Iris pigment epithelial cell (primary cell): ENCODE data around the gene TMEM184B.
A peak's percentile ranks its signal among the peaks of the same experiment; 100 is the strongest.
"Not testable (repeated sequence)": the region's sequence is repeated elsewhere in the genome, so short reads cannot be mapped to it uniquely, and the experiment has no call there.

Source experiments
- DNase-seq: peaks from one replicate; pipeline ENCODE4 v3.0.0-alpha.2; 2011; ENCODE audit warnings: low read depth

Gene TMEM184B

DNA sequence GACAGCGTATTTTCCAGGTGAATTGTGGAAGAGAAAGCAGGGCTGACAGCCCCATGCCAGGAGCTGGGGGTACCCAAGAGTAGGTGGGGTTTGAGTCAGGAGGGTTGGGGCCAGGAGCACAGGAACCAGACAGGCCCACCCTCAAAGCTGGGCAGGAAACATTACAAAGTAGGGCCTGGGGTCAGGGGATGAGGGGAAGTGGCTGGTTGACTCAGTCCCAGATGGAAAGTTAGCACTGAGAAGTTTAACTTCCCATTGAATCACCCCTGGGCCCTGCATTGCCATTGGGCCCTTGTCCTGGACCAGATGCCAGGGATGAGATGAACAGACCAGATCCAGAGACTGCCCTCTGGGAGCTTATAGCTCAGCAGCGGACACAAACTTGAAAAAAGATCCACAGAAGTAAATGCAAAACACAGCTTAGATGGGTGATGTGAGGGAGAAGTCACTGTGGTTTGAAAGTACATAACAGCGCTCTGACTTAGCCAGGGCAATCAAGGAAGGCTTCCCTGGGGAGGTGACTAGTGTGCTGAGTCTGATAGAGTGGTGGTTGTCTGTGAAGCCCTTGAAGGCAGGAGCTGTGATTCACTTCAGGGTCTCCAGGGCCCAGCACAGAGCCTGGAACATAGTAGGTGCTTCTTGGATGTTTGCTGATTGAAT is 68.8 kb downstream of the TMEM184B start:
- DNase-seq: peak; percentile 60

- DNase-seq: no peak
Observed at GRCh38 chr22:38203090-38203810, 69.6 kb downstream of the TMEM184B start.

DNA sequence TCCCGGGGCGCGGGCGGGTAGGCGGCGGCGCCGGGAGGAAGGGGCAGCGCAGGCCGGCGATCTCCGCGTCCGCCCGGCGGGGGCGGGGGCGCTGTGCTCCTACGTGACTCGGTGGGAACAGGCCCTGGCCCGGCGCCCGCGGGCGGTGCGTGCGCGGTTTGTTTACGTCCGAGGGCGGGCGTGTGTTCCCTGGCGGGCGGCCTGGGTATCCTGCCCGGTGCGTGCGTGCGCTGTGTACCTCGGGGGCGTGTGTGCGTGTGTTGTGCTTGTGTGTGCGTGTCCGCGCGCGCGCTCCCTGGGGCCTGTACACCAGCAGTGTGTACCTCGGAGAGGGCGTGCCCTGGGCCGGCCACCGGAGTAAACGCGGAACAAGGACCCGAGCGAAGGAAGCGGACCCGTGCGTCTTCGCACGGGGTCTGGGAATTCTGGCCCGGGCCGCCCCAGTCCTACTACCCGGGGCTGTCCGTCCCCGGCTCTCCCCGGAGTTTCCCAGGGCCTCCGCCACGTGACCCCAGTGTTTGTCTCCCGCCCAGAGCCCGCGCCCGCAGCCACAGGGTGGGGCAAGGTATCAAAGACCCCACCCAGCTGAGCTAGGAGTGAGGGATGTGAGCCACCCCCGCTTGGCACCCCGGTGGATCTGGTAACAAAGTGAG is 70.2 kb downstream of the TMEM184B start:
- DNase-seq: peak; percentile 91

DNA sequence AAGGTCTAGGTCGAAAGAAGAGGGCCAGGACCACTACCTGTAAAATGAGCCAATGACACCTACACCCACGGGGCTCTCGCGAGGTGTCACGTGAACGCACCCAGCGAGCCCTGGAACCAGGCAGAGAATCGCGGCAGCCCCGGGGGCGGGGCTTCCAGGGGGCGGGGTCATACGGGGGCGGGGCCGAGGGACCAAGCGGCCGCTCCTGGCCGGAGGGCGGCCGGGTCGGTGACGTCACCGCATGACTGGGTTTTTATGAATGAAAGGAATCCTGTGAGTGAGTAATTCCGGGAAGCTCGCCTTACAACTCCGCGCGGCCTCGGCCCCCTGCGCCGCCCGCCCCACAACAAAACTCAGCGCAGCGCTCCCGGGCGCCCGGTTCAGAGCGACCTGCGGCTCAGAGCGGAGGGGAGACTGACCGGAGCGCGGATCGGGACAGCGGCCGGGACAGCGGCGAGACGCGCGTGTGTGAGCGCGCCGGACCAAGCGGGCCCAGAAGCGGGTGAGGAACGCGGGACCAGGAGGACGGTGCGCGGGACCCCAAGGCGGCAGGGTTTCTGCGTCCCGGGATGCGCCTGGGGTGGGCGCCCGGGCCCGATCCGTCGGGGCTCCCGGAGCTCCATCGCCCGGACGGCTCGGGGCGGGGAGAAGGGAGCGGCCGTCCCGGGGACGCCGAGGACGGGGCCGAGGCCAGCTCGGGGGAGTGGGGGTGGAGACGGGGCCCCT is 70.9 kb downstream of the TMEM184B start, which contains the start of gene MAFF:
Gene MAFF, plus strand, starts transcription at position 284 of the 726 bp plus-strand sequence. CDS start 11,860 bp downstream, outside the sequence.
- peak; percentile 97 for DNase-seq

GRCh38 chr22:38201371-38201710 is 71.5 kb downstream of the TMEM184B start:
- no peak for DNase-seq

- DNase-seq: no peak
Observed at GRCh38 chr22:38199826-38200559, 72.8 kb downstream of the TMEM184B start.

DNA sequence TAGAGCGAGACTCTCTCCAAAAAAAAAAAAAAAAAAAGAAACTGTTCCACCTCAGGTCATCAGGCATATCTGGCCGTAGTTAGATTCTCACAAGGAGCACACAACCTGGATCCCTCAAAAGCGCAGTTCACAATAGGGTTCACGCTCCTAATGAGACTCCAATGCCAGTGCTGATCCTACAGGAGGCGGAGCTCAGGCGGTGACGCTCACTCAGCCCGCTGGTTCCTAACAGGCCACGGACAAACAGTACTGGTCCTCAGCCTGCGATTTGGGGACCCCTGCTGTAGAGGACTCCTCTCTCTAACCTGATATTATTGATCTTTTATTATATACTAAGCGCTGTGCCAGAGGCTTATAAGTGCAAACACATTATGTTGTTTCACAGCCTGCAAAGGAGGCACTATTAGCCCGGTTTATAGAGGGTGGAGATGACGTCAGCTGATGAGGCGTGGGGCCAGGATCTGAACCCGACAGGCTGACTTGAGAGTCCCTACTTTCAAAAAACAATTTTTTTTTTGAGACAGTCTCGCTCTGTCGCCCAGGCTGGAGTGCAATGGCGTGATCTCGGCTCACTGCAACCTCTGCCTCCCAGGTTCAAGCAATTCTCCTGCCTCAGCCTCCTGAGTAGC is 75.9 kb downstream of the TMEM184B start:
- no peak for DNase-seq

- DNase-seq: no peak
Observed at GRCh38 chr22:38193580-38193979, 79.2 kb downstream of the TMEM184B start.

- no peak for DNase-seq
Observed at GRCh38 chr22:38192475-38192863, 80.3 kb downstream of the TMEM184B start.

DNA sequence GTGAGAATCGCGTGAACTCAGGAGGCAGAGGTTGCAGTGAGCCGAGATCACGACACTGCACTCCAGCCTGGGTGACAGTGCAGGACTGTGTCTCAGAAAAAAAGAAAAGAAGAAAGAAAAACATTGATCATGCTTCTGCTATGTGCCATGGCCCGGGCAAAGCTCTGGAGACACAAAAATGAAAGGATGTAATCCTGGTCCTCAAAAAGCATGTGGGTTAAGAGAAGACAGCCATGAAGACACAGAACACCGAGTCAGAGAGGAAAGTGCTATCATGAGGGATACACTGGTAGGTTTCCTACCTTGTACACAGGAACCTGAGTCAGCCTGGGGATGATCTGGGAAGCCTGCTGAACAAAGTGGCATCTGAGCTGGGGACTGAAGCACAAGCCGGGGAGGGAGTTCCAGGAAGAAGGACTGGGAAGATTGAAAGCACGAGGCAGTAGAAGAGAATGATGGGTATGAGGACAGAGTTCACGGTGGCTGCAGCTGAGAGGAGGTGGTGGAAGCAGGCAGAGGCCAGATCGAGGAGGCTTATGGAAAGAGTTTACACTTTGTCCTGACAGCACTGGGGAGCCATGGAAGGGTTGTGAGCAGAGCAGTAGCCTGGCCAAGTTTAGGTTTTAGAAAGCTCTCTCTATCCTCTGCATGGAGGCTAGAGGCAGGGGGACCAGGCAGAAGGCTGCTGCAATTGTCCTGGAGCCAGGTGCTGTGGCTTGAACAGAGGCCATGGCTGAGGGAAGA is 80.9 kb downstream of the TMEM184B start:
- no peak for DNase-seq

- DNase-seq: no peak
Observed at GRCh38 chr22:38191055-38191454, 81.8 kb downstream of the TMEM184B start.

- no peak for DNase-seq
Observed at GRCh38 chr22:38190581-38190980, 82.2 kb downstream of the TMEM184B start.

- no peak for DNase-seq
Observed at GRCh38 chr22:38189104-38189503, 83.7 kb downstream of the TMEM184B start.

- DNase-seq: peak; percentile 82
Observed at GRCh38 chr22:38187413-38188212, 85.2 kb downstream of the TMEM184B start.

GRCh38 chr22:38186429-38186828 is 86.4 kb downstream of the TMEM184B start:
- no peak for DNase-seq

GRCh38 chr22:38184788-38185187 is 88.0 kb downstream of the TMEM184B start:
- no peak for DNase-seq

GRCh38 chr22:38181453-38182200 is 91.2 kb downstream of the TMEM184B start, which contains the start of gene PLA2G6:
Gene PLA2G6 (minus strand): TSS chr22:38181830. CDS start chr22:38169426, 12,404 bp downstream.
- peak; percentile 99 for DNase-seq

- no peak for DNase-seq
Observed at GRCh38 chr22:38180841-38181452, 91.9 kb downstream of the TMEM184B start.

DNA sequence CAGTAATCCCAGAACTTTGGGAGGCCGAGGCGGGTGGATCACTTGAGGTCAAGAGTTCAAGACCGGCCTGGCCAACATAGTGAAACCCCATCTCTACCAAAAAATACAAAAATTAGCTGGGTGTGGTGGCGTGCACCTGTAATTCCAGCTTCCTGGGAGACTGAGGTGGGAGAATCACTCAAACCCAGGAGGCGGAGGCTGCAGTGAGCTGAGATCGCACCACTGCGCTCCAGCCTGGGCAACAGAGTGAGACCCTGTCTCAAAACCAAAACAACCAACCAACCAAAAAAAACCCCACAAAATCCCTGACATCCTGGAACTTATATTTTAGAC is 94.2 kb downstream of the TMEM184B start:
- not testable (repeated sequence) for DNase-seq
